Measurements from ENCODE around the gene BEST1.

Gene BEST1

GRCh38 chr11:61923166-61924063 is 26.7 kb upstream of the BEST1 start:
- no peak for TF ChIP-seq CTCF (IDR thresholded peaks at IDR 0.05; ENCODE audit: low read depth, low read length)

DNA sequence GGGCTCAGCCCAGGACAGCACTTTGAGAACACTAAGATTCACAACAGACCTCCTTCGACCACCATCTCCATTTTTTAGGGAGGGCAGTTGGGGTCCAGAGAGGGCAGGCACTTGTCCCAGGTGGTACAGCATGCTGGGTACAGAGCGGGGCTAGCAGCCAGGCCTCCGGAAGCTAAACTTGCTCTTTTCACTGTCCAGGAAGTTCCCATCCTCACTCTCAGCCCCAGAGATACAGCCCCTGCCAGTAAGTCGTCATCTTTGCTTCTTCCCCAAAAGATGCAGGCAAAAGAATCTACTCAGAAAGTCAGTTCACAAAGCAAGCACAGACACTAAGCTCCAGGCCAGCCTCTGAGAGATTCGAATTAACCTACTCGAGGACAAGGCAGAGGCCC is 26.1 kb upstream of the BEST1 start:
- no peak overlapping the region for H3K4me3 ChIP-seq (ENCODE audit: low read depth, low read length)
- TF ChIP-seq CTCF (IDR thresholded peaks at IDR 0.05; ENCODE audit: low read depth, low read length) = no peak

More at GRCh38 chr11:61923166-61924063, 26.7 kb upstream of the BEST1 start:
- 0 out of 2 replicates have a peak overlapping the region, but pooled peaks have one; percentile 6 for H3K4me3 ChIP-seq (ENCODE audit: low read depth, low read length)

DNA sequence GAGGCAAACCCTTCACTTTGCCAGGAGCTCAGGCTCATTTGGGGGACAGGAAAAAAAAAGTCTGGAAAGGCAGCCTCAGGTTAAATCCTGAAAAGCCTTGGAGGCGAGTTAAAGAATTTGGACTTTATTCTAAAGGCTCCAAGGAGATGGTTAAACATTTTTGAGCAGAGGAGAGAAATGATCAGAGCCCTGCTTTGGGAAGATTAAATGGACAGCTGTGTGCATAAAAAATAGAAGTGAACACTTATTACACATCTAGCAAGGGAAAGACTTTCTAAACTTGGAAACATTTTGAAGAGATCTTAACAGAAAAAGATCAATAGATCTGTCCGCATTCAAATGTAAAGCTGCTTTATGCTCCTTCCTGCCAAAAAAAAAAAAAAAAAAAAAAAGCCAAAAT is 24.4 kb upstream of the BEST1 start:
- TF ChIP-seq CTCF (IDR thresholded peaks at IDR 0.05; ENCODE audit: low read depth, low read length) = no peak
- H3K4me3 ChIP-seq (ENCODE audit: low read depth, low read length) = no peak overlapping the region

- no peak overlapping the region for H3K4me3 ChIP-seq (ENCODE audit: low read depth, low read length)
- TF ChIP-seq CTCF (IDR thresholded peaks at IDR 0.05; ENCODE audit: low read depth, low read length) = no peak
Observed at GRCh38 chr11:61926235-61926634, 23.9 kb upstream of the BEST1 start.

GRCh38 chr11:61927501-61927900 is 22.6 kb upstream of the BEST1 start:
- no peak for TF ChIP-seq CTCF (IDR thresholded peaks at IDR 0.05; ENCODE audit: low read depth, low read length)
- H3K4me3 ChIP-seq (ENCODE audit: low read depth, low read length) = no peak overlapping the region

GRCh38 chr11:61928606-61929005 is 21.5 kb upstream of the BEST1 start:
- TF ChIP-seq CTCF (IDR thresholded peaks at IDR 0.05; ENCODE audit: low read depth, low read length) = no peak
- H3K4me3 ChIP-seq (ENCODE audit: low read depth, low read length) = no peak overlapping the region

DNA sequence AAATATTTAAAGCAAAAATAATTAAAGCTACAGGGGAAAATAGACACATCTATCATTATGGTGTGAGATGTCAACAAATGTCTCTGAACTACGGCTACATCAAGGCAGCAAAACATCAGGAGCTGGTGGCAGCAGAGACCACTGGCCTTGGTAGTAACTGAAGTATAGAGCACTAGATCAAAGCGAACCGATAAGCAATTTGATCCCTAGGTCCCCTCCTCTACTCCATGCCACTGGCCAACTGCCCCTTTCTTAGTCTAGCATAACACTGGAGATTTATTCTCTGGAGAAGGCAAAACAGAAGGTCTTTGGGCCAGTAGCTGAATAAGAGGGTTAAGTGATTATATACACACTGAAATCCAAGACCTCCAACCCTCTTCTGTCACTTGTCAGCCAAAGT is 19.2 kb upstream of the BEST1 start:
- TF ChIP-seq CTCF (IDR thresholded peaks at IDR 0.05; ENCODE audit: low read depth, low read length) = no peak

More for the DNA sequence above, 19.2 kb upstream of the BEST1 start:
- no peak overlapping the region for H3K4me3 ChIP-seq (ENCODE audit: low read depth, low read length)

All from WI38 (cell line).